ENCODE results near the gene TJP1. TPM values are rescaled to one million over a fixed set of nuclear protein-coding genes. Genes with fewer than 3 reads are reported as not detected.
"Not testable (repeated sequence)": the region's sequence is repeated elsewhere in the genome, so short reads cannot be mapped to it uniquely, and the experiment has no call there.

Gene TJP1
- total RNA-seq, 1 experiment from 2014 or later: 137 TPM

DNA sequence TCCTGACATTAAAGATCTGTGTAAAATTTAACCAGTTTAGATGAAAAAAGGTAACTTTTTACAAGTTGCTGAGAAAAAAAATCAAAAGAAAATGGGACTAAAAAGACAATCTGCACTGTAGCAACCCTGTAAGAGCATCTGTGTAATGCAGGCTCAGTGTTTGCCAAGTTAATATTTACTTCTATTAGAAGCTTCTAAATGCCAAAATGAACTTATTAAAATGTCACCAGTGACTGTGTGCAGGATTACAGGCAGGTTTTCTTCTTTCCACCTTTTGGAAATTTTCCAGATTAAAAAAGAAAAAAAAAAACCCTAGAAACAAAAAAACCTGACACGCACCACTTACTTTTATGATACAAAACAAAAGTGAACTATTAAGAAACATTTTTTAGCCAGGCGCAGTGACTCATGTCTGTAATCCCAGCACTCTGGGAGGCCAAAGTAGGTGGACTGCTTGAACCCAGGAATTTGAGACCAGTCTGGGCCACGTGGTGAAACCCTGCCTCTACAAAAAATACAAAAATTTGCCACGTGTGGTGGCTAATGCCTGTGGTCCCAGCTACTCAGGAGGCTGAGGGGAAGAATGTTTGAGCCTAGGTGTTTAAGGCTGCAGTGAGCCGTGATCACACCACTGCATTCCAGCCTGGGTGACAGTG lies 87.2 kb downstream of the TJP1 start:
- intact Hi-C loops (cut with micrococcal nuclease): loop anchor here (5.0 kb wide), 1 partner anchor 63 kb away; no protein-coding TSS in a partner anchor
- H3K27me3 Mint-ChIP-seq (ENCODE audit: insufficient read depth, unreplicated experiment): no peaks in the 10 kb centered on the region
- POLR2A ChIA-PET: interaction anchor here (0.6 to 2.8 kb wide), 13 partner anchors 9 to 608 kb away, joined by 3 to 17 read pairs (median 3); partner anchors contain the start of gene TJP1
- H3K4me1 Mint-ChIP-seq (ENCODE audit: insufficient read depth, unreplicated experiment): peaks cover 22% of the 10 kb centered on the region
- TF ChIP-seq, protein P1, sequence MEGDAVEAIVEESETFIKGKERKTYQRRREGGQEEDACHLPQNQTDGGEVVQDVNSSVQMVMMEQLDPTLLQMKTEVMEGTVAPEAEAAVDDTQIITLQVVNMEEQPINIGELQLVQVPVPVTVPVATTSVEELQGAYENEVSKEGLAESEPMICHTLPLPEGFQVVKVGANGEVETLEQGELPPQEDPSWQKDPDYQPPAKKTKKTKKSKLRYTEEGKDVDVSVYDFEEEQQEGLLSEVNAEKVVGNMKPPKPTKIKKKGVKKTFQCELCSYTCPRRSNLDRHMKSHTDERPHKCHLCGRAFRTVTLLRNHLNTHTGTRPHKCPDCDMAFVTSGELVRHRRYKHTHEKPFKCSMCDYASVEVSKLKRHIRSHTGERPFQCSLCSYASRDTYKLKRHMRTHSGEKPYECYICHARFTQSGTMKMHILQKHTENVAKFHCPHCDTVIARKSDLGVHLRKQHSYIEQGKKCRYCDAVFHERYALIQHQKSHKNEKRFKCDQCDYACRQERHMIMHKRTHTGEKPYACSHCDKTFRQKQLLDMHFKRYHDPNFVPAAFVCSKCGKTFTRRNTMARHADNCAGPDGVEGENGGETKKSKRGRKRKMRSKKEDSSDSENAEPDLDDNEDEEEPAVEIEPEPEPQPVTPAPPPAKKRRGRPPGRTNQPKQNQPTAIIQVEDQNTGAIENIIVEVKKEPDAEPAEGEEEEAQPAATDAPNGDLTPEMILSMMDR (IDR thresholded peaks at IDR 0.05; ENCODE audit: unreplicated experiment): no peak
- H3K9me3 Mint-ChIP-seq (ENCODE audit: unreplicated experiment): no peaks in the 10 kb centered on the region
- H3K4me3 Mint-ChIP-seq (ENCODE audit: unreplicated experiment): peak overlapping the region; percentile 35
- CTCF ChIA-PET: interaction anchor here (0.7 to 1.6 kb wide), 6 partner anchors 10 to 627 kb away, joined by 3 to 14 read pairs (median 4); no protein-coding TSS in a partner anchor
- BruUV-seq (replicated peaks): no TSS peak
- peak overlapping the region; percentile 60 for H3K27ac Mint-ChIP-seq (ENCODE audit: low read depth, unreplicated experiment)
- DNase-seq (ENCODE audit: unreplicated experiment): peak; percentile 89
- H3K36me3 Mint-ChIP-seq (ENCODE audit: insufficient read depth, unreplicated experiment): peaks cover 55% of the 10 kb centered on the region

DNA sequence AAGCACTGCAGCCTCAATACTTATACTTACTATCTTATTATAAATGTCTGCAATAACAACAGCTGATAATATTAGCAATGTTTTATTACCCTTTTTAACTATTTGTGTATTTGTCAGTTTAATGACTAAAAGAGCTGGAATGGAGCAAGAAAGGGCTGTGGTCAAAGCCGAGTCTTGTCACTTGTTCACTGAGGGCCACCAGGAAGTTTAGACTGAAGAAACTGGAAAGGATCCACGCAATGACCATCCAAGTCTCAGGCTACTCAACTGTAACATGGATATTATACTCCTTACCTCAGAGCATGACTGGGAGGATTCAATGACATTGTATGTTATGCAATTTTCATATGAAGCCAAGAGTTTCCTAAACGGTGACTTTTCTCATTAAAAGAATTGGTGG lies 90.4 kb downstream of the TJP1 start:
- ChIA-PET CTCF (interaction anchor here (0.7 to 0.8 kb wide), 2 partner anchors 79 to 328 kb away, joined by 3 to 5 read pairs; no protein-coding TSS in a partner anchor), POLR2A (no interaction called here)
- TF ChIP-seq, protein P1 (IDR thresholded peaks at IDR 0.05; ENCODE audit: unreplicated experiment): no peak
- Mint-ChIP-seq H3K36me3 (ENCODE audit: insufficient read depth, unreplicated experiment) (peaks cover 72% of the 10 kb centered on the region), H3K4me1 (ENCODE audit: insufficient read depth, unreplicated experiment) (peaks cover 19% of the 10 kb centered on the region), H3K27ac (ENCODE audit: low read depth, unreplicated experiment) (no peak overlapping the region), H3K4me3 (ENCODE audit: unreplicated experiment) (no peak overlapping the region), H3K9me3 (ENCODE audit: unreplicated experiment) (no peaks in the 10 kb centered on the region), H3K27me3 (ENCODE audit: insufficient read depth, unreplicated experiment) (no peaks in the 10 kb centered on the region)
- no peak for DNase-seq (ENCODE audit: unreplicated experiment)
- BruUV-seq (replicated peaks): no TSS peak
- intact Hi-C loops (cut with micrococcal nuclease): no loop called here

DNA sequence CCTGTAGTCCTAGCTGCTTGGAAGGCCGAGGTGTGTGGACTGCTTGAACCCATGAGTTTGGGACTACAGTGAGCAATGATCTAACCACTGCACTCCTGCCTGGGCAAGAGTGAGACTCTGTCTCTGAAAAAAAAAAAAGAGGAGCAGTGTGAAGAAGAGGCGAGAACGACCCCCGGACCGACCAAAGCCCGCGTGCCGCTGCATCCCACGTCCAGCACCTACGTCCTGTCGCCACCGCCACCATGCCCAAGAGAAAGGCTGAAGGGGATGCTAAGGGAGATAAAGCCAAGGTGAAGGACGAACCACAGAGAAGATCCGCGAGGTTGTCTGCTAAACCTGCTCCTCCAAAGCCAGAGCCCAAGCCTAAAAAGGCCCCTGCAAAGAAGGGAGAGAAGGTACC lies 91.8 kb downstream of the TJP1 start:
- not testable (repeated sequence) for H3K27me3 Mint-ChIP-seq (ENCODE audit: insufficient read depth, unreplicated experiment); H3K27ac Mint-ChIP-seq (ENCODE audit: low read depth, unreplicated experiment)
- H3K36me3 Mint-ChIP-seq (ENCODE audit: insufficient read depth, unreplicated experiment): peaks cover 84% of the 10 kb centered on the region

DNA sequence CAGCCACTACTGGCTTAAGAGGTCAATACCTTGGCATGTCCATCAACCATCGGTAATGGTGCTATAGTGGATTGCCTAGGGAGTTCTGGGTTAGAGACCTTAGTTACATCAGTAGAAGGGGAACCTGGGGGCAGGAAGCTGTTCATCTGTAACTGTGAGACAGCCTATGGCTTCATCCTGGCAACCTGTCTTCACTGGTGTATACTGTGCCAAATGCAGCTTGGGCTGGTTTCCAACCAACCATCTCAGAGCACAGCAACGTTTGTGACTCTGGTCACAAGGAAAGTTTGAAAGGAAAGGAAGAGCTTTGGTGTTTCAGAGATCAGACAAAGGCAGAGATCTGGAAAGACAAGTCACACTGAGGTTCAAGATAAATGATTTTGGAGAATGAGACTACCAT lies 93.8 kb downstream of the TJP1 start:
- Mint-ChIP-seq H3K4me3 (ENCODE audit: unreplicated experiment) (no peak overlapping the region), H3K27ac (ENCODE audit: low read depth, unreplicated experiment) (no peak overlapping the region), H3K9me3 (ENCODE audit: unreplicated experiment) (no peaks in the 10 kb centered on the region), H3K36me3 (ENCODE audit: insufficient read depth, unreplicated experiment) (peaks cover 85% of the 10 kb centered on the region), H3K27me3 (ENCODE audit: insufficient read depth, unreplicated experiment) (no peaks in the 10 kb centered on the region), H3K4me1 (ENCODE audit: insufficient read depth, unreplicated experiment) (no peaks in the 10 kb centered on the region)
- intact Hi-C loops (cut with micrococcal nuclease): no loop called here
- POLR2A ChIA-PET: interaction anchor here (1.4 kb wide), 1 partner anchor 57 kb away, joined by 3 read pairs; no protein-coding TSS in a partner anchor
- CTCF ChIA-PET: interaction anchor here (0.6 kb wide), 2 partner anchors 315 to 485 kb away, joined by 3 to 4 read pairs; no protein-coding TSS in a partner anchor
- no peak for DNase-seq (ENCODE audit: unreplicated experiment)
- no TSS peak for BruUV-seq (replicated peaks)
- TF ChIP-seq, protein P1 (IDR thresholded peaks at IDR 0.05; ENCODE audit: unreplicated experiment): no peak

More for the DNA sequence above, 91.8 kb downstream of the TJP1 start:
- CTCF ChIA-PET: interaction anchor here (1.1 kb wide), 1 partner anchor 313 kb away, joined by 3 read pairs; no protein-coding TSS in a partner anchor
- H3K4me1 Mint-ChIP-seq (ENCODE audit: insufficient read depth, unreplicated experiment); BruUV-seq (replicated peaks); H3K9me3 Mint-ChIP-seq (ENCODE audit: unreplicated experiment); intact Hi-C loops (cut with micrococcal nuclease); DNase-seq (ENCODE audit: unreplicated experiment); POLR2A ChIA-PET; H3K4me3 Mint-ChIP-seq (ENCODE audit: unreplicated experiment): not testable (repeated sequence)
